AG04450 (cell line): ENCODE data around the gene KRTAP5-1. TPM values are rescaled to one million over a fixed set of nuclear protein-coding genes. Genes with fewer than 3 reads are reported as not detected.
"Not testable (repeated sequence)": the region's sequence is repeated elsewhere in the genome, so short reads cannot be mapped to it uniquely, and the experiment has no call there.

Source experiments
- CTCF ChIA-PET: fragments of 300-600, 350-600 bp; formaldehyde crosslinking; extraction: SDS; loops from one replicate; lab custom pipeline; 2022; ENCODE audit warnings: antibody characterized with exemption, inconsistent platforms; lab: Charles Lee
- POLR2A ChIA-PET: fragments of 350-600 bp; formaldehyde crosslinking; extraction: SDS; loops from one replicate; lab custom pipeline; 2021; ENCODE audit warnings: antibody characterized with exemption, inconsistent platforms; lab: Yijun Ruan, JAX
- DNase-seq: peaks from one replicate; pipeline ENCODE4 v3.0.0-alpha.2; 2011; ENCODE audit warnings: low read depth, low spot score
- H3K27ac ChIP-seq: one replicate; pipeline ENCODE4 v1.5.1; 2012; ENCODE audit warnings: low read depth, low read length, control low read depth
- H3K27me3 ChIP-seq: one replicate; pipeline ENCODE4 v1.6.0; 2012; ENCODE audit warnings: low read length; ENCODE audit not compliant: control insufficient read depth, insufficient read depth
- H3K4me3 ChIP-seq: 2 replicates; pipeline ENCODE4 v1.5.1; 2011; ENCODE audit warnings: mild to moderate bottlenecking, low read depth, low read length, control low read depth
- H3K9me3 ChIP-seq: 2 replicates; pipeline ENCODE4 v1.5.1; 2012; ENCODE audit warnings: low read length; ENCODE audit not compliant: control insufficient read depth, insufficient read depth
- CTCF ChIP-seq: IDR thresholded peaks from 2 replicates; pipeline ENCODE4 v1.5.1; 2011; ENCODE audit warnings: low read depth, low read length, control low read depth, inconsistent platforms
- polyA plus RNA-seq: library from polyadenylated mRNA; depleted of rRNA; stranded (reverse); fragments of >200 nt; gene quantifications from 2 replicates; pipeline ENCODE4 v1.2.3, GENCODE V29; 2011

The KRTAP5-1 gene
- polyA plus RNA-seq, 1 experiment, result not detected

- Histone ChIP-seq H3K4me3 (no peak overlapping the region), H3K9me3 (no peaks in the 10 kb centered on the region), H3K27ac (no peak overlapping the region), H3K27me3 (peaks cover 34% of the 10 kb centered on the region)
- no peak for TF ChIP-seq CTCF
- ChIA-PET POLR2A (no interaction called here), CTCF (interaction anchor here (0.8 to 1.1 kb wide), 3 partner anchors 12 to 77 kb away, joined by 3 to 4 read pairs (median 3); no protein-coding TSS in a partner anchor)
- DNase-seq, result no peak
These were observed 38.6 kb upstream of the KRTAP5-1 start for GRCh38 chr11:1623716-1624115.

GRCh38 chr11:1622086-1622485 is 37.0 kb upstream of the KRTAP5-1 start, which contains the start of gene KRTAP5-4:
TSS of gene KRTAP5-4 (minus strand) at chr11:1622138. CDS start at chr11:1622093, 45 bp downstream.
- CTCF ChIA-PET, result interaction anchor here (0.6 kb wide), 1 partner anchor 340 kb away, joined by 3 read pairs; no protein-coding TSS in a partner anchor
- DNase-seq, result no peak
- no peak within 1 kb of the TSS for H3K4me3 ChIP-seq
- no peak for TF ChIP-seq CTCF
- peaks cover 24% of the 10 kb centered on the region for H3K27me3 ChIP-seq
- H3K27ac ChIP-seq, result no peak within 1 kb of the TSS
- POLR2A ChIA-PET, result no interaction called here
- no peaks in the 10 kb centered on the region for H3K9me3 ChIP-seq

GRCh38 chr11:1619449-1619848 is 34.4 kb upstream of the KRTAP5-1 start:
- CTCF ChIA-PET, result interaction anchor here (0.9 kb wide), 1 partner anchor 33 kb away, joined by 3 read pairs; no protein-coding TSS in a partner anchor
- no peak for DNase-seq

GRCh38 chr11:1618231-1618630 is 33.1 kb upstream of the KRTAP5-1 start:
- ChIA-PET CTCF (interaction anchor here (1.0 to 2.2 kb wide), 3 partner anchors 11 to 34 kb away, joined by 3 to 15 read pairs (median 4); partner anchors contain the start of gene KRTAP5-5), POLR2A (interaction anchor here (0.5 kb wide), 1 partner anchor 20 kb away, joined by 3 read pairs; the partner anchor contains the start of gene KRTAP5-2)
- no peak overlapping the region for H3K4me3 ChIP-seq
- no peak for TF ChIP-seq CTCF
- H3K9me3 ChIP-seq, result no peaks in the 10 kb centered on the region
- no peak for DNase-seq
- H3K27me3 ChIP-seq, result peaks cover 9% of the 10 kb centered on the region
- no peak overlapping the region for H3K27ac ChIP-seq

More at GRCh38 chr11:1619449-1619848, 34.4 kb upstream of the KRTAP5-1 start:
- H3K4me3 ChIP-seq, result no peak overlapping the region
- no peak for TF ChIP-seq CTCF
- H3K27me3 ChIP-seq, result peaks cover 9% of the 10 kb centered on the region
- H3K27ac ChIP-seq, result no peak overlapping the region
- POLR2A ChIA-PET, result no interaction called here
- no peaks in the 10 kb centered on the region for H3K9me3 ChIP-seq

GRCh38 chr11:1608363-1608762 is 23.3 kb upstream of the KRTAP5-1 start, which contains the start of gene KRTAP5-3:
TSS of gene KRTAP5-3 (minus strand) at chr11:1608463. CDS start at chr11:1608385, 78 bp downstream.
- Histone ChIP-seq H3K27ac (no peak within 1 kb of the TSS), H3K4me3 (no peak within 1 kb of the TSS), H3K27me3 (peaks cover 26% of the 10 kb centered on the region), H3K9me3 (no peaks in the 10 kb centered on the region; the same call in 1 of the 2 replicates)
- ChIA-PET CTCF (interaction anchor here (0.7 to 1.4 kb wide), 2 partner anchors 13 to 45 kb away, joined by 4 to 10 read pairs; no protein-coding TSS in a partner anchor), POLR2A (no interaction called here)
- TF ChIP-seq CTCF, result no peak
- no peak for DNase-seq

GRCh38 chr11:1607901-1608300 is 22.8 kb upstream of the KRTAP5-1 start:
- CTCF ChIA-PET, result interaction anchor here (1.4 kb wide), 1 partner anchor 13 kb away, joined by 10 read pairs; no protein-coding TSS in a partner anchor
- H3K9me3 ChIP-seq, DNase-seq, H3K4me3 ChIP-seq, POLR2A ChIA-PET, H3K27ac ChIP-seq: not testable (repeated sequence)
- peaks cover 26% of the 10 kb centered on the region for H3K27me3 ChIP-seq

GRCh38 chr11:1607156-1607845 is 22.2 kb upstream of the KRTAP5-1 start:
- CTCF ChIA-PET, DNase-seq, H3K4me3 ChIP-seq, H3K27ac ChIP-seq, POLR2A ChIA-PET, H3K9me3 ChIP-seq: not testable (repeated sequence)
- peaks cover 26% of the 10 kb centered on the region for H3K27me3 ChIP-seq
